Kidney tubule cell (primary cell): ENCODE data around the gene DPYD.

Source experiments
- DNase-seq: peaks from one replicate; pipeline ENCODE4 v3.0.0-alpha.2; 2018; ENCODE audit warnings: low spot score

The DPYD gene

DNA sequence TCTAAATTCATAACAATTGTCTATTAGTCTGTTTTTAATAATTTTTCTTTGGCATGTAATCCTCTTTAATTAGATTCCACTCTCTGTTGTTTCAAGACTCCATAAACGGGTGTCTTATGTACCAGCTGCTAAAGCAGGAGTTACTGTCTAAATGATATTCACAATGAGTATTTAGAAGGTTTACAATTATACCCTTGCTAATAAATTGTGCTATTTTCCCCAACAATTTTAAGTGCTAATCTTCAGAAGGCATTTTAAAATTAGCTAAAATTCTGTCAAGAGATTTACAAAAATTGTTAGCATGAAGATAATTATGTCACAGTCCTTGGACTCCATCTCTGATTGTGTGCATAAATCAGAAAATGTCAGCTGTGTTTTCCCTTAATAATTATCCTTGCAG is 83.7 kb downstream of the DPYD start:
- DNase-seq: no peak

DNA sequence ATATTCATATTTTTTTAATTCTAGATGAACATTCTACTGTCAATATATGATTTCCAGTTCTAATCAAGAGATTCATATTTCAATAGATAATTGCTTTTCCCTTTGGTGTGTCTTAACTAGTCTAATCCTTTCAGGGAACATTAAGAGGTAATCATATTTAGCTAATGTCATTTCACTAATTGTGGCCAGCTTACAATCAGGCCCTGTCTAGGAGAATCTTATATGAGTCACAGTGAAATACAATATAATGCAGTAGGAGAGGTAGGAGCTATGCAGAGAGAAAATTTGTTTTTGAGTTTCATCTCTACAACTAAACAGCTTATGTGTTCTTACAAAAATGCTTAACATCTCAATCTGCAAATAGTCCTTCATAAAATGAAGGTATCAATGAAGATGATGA is 85.9 kb downstream of the DPYD start:
- DNase-seq: no peak

DNA sequence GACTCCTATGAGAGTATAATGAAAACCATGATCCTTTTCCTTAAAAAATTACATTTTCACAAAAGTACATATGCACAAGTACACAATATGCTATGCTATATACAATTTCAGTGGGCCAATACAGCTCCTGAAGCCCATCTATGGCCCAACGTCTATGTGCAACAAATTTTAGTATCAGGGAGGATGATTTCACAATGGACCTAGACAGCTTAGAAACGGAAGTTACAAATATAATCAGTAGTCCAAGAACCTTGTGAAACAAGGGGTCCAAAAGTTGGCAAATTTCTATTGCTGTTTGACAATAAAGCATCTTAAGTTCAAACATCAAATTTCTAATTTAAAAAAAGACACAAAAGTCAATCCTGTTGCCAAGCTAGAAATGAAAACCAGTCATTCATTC is 87.0 kb downstream of the DPYD start:
- DNase-seq: no peak

DNA sequence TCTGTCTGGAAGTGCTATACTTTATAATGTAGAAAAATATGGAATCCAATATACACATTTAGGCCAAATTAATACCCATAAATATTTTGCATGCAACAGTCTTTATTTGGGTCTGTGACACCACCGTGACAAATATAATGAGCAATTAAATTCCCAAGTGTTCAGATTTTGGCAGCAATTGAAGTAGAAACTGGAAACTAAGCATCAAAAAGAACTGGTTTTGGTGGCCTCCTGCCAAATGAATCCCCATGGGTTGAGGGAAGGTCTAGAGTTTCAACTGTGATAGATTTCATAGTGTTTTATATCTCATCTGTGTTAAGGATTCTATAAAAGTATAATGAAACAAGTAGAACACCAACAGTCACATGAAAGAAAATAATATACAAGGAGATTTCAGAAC is 88.4 kb downstream of the DPYD start:
- no peak for DNase-seq

DNA sequence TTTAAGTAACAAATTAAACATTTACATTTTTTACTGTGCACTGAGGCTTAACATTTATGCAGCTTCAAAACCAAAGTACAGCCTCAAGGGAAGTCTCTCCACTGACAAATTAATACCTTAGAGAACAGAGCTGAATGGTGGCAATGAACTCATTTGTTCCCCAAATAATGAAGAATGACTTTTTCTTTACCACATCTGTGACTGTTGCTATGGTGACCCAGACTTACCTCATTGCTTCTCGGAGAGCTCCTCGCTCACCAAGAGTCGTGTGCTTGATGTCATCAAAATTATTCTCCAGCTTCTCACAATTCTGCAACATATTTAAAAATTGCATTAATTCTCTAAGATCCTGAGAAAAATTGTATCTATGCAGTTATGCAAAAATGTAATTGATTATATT is 92.9 kb downstream of the DPYD start:
- DNase-seq: peak; percentile 2

DNA sequence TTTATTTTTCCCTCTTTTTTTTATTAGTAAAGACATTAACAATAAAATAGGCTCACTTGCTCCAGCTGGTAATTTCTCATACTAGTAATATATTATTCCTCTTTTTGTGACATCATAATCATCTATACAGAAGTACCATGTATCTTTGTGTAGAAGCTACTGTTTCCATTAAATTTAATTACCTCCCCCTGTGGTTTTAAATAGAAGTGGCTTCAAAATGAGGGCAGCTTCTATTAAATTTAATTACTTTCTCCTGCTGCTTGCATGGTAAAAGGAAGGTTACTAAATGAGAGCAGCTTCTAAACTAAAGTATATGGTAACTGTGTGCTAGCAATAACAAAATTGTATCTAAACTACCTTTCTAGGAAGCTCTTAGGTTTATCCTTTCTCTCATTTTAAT is 94.0 kb downstream of the DPYD start:
- no peak for DNase-seq

DNA sequence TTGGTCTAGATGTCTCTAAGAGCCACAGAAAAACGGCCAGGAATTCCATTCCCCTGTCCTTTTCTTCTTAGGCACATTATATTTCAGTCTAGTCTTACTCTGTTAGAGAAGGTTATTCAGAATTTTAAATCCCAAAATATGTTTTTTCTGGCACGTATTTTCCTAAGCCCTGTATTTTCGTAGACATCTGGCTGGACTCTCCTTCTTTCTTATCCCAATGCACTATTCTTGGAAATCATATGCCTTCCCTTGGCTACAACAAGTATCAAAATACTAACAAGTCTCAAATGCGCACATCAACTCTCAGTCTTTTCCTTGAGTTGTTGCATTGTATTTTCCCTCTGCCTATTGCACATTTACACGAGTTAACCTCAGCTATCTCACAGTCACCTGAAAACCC is 96.2 kb downstream of the DPYD start:
- no peak for DNase-seq

DNA sequence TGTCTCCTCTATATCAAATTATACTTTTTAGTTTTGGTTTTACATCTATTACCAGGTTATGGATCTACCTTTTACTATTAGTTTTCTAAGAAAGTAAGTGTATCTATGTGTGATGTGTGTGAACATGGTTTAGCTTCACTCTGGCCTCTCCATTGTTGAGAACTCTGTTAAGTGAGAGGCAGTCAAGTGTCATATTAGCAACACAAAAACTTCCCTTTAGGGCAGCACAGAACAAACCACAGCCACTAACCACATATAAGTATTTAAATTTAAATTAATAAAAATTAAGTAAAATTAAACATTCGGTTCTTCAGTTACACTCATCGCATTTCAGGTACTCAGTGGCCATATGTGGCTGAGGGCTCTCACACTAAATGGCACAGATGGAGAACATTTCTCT is 96.6 kb downstream of the DPYD start:
- no peak for DNase-seq

DNA sequence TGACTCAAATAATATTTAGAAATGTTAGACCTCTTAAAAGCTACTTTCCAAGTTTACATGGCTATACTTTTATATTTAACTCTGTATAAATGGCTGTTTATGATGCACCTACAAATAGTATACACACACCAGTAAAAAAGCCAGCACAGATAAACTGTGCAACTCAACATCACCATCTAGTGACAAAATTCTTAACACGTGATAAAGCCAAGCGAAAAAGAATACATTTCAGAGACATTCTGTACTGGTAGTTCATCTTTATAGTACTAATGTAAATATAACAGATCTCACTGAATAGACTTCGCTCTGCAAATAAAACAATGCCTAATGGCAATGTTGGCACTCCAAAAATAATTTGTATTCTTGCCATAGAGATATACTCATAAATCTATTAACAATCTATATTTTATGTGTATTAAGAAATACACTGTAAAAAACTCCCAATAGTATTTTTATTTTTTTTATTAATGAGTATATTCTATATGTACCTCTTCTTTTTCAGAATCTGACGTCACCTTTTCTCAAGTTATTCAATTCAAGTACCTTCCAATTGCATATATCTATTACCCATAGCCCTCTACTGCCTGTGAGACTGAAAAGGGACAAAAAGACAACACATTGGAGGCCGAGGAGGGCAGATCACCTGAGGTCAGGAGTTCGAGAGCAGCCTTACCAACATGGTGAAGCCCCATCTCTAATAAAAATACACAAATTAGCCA is 100.2 kb downstream of the DPYD start:
- peak; percentile 48 for DNase-seq

DNA sequence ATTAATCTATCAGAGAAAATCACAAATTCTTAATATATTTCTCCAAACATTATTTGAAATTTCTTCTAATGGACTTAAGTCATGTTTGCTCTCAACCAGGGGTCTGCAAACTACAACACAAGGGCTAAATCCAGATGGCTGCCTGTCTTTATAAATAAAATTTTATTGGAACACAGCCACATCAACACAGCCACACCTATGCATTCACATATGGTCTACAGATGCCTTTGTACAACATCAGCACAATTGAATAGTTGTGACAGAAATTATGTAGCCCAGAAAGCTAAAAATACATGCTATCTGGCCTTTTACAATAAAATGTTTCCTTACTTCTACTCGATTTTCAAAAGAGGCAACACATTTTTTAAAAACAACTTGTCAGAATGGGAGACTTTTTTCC is 103.9 kb downstream of the DPYD start:
- DNase-seq: no peak

DNA sequence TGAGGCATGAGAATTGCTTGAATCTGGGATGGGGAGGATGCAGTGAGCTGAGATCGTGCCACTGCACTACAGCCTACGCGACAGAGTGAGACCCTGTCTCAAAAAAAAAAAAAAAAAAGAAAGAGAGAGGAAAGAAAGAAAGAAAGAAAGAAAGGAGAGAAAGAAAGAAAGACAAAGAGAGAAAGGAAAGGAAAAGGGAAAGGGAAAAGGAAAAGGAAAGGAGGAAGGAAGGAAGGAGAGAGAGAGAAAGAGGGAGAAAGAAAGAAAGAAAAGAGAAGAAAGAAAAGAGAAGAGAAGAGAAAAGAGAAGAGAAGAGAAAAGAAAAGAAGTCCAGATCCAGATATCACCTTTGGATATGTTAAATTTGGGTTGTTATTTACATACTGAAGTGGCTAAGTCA is 106.0 kb downstream of the DPYD start:
- DNase-seq: no peak

DNA sequence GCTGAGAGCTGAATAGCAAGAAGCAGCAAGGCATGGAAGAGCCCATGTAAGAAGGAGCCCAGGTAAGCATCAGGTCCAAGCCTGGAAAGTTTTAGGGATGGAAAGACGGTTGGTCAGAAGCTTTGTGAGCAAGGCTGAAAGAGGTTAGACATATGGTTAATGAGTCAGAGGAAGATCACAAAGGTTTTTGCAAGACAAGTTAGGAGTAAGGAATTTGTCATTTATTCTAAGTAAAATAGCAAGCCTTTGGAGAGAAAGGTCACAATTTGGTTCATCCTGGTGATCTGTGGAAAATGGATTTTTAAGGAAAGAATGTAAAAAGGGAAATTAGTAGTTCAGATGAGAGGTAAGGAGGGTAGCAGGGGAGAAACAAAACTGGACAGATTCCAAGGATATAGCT is 106.7 kb downstream of the DPYD start:
- peak; percentile 26 for DNase-seq

DNA sequence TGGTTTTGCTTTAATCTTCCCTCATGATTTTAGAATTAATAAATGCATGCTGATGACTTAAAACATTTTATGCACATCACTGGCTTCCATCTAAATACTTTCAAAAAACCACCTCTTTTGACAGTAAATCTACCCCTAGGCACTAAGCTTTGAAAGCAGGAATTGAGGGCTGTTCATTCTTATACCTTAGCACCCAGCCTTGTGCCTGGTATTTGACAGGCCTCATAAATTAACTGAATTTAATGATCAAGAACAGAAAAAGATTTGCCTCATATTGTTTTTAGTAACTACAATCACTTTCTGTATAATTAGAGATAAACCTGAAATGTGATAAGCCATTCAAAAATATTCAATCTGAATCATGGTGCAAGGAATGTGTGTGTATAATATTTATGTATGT is 108.8 kb downstream of the DPYD start:
- DNase-seq: no peak

DNA sequence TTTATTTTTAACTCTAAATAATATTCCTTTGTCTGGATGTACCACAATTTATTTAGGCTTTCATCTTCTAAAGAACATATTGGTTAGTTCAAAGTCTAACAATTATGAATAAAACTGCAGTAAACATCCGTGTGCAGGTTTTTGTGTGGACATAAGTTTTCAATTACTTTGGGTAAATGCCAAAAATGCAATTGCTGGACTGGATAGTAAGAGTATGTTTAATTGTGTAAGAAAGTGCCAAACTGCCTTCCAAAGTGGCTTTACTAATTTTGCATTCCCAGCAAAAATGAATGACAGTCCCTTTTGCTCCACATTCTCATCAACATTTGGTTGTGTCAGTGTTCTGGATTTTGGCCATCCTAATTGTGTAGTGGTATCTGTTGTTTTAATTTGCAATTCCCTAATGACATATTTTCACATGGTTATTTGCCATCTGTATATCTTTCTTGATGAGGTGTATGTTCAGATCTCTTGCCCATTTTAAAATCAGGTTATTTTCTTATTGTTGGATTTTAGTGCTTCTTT is 113.8 kb downstream of the DPYD start:
- DNase-seq: no peak

DNA sequence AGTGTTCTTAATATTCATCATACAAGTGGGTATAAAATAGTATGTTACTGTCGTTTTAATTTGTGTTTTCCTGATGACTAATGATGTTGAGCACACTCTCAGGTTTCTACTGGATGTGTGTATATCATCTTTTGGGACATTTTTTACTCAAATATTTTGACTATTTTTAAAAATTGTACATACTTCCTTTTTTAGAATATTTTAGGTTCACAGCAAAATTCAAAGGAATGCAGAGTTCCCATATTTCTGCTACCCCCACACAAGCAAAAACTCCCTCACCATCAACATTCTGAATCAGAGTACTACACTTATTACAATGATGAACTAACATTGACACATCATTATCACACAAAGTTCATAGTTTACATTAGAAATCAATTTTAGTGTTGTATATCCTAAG is 114.5 kb downstream of the DPYD start:
- no peak for DNase-seq

DNA sequence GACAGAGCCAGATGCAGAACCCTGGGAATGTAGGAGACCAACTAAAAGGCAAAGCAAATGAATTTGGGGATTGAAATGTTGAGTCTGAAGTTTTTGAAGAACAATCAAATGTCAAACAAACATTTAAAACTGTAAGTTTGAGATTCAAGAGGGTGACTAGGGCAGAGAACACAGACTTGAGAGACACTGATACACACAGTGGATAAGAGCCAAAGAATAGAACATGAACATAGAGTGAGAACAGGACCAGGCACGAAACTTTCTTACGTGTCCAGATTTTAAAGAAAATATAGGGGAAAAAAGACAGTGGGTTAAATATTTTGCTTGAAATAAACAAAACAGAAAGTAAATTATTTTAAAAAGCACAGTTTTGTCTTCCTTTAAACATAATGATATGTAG is 115.7 kb downstream of the DPYD start:
- no peak for DNase-seq

DNA sequence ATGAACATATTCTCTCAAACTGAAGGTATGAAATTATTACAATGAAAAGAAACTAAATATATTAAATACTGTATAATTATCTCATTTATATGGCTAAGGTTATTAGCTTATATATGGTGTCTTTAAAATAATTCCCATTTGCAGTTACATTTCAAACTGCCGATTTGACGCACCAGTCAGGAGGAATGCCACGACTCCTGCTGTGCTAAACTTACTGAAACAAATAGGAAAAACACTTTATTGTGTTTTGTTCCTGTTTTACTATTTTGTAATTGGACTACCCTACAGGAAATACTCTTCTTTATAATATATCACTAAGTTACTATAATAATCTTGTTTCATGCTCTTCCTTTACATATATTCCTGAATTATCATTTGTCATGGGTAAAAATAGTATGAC is 117.8 kb downstream of the DPYD start:
- DNase-seq: no peak

DNA sequence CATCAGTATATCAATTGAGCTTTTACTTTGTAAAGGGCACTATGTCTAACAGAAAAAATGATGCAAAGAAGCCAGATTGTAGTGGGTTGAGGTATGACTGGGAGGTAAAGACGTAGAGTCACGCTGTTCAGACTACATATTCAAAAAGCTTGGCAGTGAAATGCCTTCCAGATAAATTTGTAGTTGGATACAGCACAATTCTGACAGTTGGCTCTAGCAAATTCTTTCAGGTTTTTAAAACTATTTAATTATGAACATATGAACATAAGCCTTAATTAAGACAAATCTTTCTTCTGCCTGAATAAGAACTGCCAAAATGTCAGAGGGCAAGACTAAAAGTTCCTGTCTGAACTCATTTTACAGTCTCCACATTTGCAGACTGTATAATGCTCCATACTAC is 118.8 kb downstream of the DPYD start:
- no peak for DNase-seq

DNA sequence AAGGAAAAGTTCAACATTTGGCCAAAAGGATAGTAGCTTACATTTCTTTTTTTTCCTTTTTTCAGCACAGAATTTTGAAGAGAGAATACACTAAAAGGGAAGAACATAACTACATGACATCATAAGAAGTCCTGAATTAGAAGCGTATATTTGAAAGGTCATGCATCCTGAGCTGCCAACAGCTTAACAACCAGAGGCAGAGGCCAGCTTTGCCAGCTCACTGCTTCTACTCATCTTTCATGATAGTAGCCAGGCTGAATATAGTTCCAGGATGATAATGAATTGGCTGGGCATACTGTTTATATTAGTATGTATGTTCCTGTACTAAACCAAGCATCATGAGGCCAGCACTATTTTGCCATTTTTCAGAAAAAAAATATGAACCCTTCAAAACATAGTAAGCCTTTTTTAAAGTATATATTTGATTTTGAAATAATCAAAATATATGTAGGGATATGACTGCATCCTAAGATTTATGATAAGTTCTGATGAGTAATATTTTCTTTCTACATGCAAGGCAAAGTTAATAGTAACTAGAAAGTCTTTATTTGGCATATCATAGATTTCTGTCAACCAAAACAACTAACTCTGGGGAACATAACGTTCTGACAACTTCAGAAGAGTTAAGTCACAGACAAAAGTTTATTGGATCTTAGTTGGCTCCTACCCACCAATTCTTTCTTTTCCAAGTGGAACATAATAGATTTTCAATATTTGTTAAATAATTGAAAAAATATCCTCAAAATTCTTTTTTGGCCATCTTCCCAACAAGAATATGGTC is 123.2 kb downstream of the DPYD start:
- DNase-seq: no peak

DNA sequence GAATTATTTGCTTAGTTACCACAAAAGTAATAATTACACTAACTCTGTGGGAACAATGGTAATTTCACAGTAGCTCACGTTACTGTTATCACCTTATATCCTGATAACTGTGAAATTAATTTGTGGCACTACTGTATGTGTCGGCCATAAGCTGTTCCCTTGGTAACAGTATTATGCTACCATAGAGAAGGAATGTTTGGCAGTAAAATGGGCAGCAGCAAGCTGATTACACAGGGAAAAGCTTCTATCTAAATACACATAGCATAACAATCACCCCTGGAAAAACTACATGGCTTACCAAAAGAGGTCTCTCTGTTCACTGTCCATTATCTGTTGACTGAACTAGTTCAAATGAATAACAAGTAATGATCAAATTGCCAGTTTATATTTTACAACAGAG is 124.1 kb downstream of the DPYD start:
- DNase-seq: peak; percentile 28

DNA sequence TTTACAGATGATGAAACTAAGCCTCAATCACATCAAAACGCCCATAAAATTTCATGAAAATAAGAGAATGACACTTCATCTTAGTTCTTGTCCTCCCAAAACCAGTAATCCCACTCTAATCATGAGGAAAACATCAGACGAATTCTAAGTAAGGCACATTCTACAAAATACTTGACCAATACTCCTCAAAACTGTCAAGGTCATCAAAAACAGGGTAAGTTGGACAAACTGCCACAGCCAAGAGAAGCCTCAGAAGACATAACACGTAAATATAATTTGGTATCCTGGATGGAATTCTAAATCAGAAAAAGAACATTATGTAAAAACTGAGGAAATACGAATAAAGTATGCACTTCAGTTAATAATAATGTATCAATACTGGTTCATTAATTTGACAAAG is 128.2 kb downstream of the DPYD start:
- no peak for DNase-seq

DNA sequence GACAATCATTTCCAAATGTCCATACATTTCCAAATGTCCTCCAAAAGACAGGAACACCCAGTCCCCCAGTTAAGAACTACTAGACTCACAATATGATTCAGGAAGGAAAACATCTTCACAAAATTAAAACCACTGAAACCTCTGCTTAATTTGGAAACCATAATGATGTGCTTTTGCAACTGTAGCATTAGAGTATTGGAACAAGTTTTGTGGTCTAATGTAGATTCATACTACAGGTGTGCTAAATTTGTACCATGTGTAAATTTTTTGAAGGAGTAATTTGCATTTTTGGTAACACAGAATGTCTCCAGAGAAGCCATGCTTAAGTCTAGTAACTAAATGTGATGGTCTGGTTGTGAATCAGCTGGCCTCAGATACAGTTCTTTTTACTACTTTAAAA is 129.6 kb downstream of the DPYD start:
- DNase-seq: no peak

DNA sequence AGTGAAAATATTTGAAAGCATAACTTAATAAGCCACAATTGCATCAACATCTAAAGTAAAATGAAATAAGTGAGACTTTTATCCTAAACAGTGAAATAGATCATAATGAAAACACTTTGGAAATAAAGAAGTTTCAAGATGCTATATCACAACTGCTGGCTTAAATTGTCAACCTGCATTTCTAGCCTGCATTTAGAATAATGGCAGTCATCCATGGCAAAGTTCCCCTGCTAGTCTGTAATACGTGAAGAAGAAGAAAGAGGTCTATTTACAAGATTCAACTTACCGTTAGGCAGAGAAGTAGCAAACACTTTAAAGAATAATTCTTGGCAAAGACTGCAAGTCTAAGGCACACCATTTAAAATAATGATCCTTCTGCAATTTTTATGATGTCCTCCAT is 133.6 kb downstream of the DPYD start:
- no peak for DNase-seq

DNA sequence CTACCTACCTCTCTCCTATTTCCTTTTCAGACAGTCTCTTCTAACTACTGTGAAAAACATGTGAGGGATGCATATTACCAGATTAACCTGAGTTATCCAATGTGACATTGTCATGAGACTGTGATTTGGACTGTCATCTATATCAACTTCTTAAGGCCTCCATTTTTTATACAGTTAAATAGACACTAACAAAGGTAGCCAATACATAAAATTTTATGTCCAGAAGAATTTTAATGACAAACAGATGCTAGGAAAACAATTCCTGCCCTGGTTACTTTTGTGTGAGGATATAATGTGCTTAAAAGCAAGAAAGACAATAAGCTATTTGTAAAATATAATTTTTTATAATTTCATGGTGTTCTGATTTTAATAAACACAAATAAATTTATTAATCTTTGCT is 136.2 kb downstream of the DPYD start:
- no peak for DNase-seq
